OCI-LY1 (cell line): ENCODE measurements around the gene CRTC3.

Experiments
- CTCF ChIP-seq: fragments of 200-600 bp; sonication (generic), shearing (Covaris generic); IDR thresholded peaks from 2 replicates; pipeline ENCODE4 v1.5.1; 2017; ENCODE audit warnings: mild to moderate bottlenecking, antibody characterized with exemption, low read length, moderate library complexity, mixed read lengths
- EZH2 ChIP-seq: fragments of 200-600 bp; sonication (generic), shearing (Covaris generic); IDR thresholded peaks from 2 replicates; pipeline ENCODE4 v1.8.0; 2017; ENCODE audit warnings: borderline replicate concordance, mixed run types, mild to moderate bottlenecking, antibody characterized with exemption, low read length, moderate library complexity, mixed read lengths

DNA sequence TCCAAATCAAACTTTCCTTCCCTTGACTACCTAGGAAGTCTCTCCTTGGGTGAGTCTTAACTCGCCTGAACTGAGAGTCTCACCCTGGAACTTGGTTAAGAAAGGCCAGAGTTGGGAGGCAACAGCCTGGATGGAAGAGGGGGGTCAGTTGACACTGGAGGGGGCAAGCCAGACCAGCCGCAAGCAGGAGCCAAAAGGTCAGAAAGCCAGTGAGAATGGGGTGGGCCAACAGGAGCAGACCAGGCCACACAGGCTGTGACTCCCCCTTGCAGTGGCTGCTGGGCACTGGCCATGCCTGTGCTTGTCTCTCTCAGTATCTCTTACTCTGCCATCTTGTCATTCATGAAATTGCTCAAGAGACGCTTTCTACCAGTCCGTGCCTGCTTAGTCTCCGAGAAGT is 32.9 kb downstream of the CRTC3 start:
- TF ChIP-seq CTCF (no peak), EZH2 (no peak)
